HG03521 (cell line): ENCODE results near the gene UBE3D.
"Not testable (repeated sequence)": the region's sequence is repeated elsewhere in the genome, so short reads cannot be mapped to it uniquely, and the experiment has no call there.

Source experiments
- ATAC-seq: cut with Tn5 transposase; IDR thresholded peaks from one replicate; pipeline ENCODE4 v1.9.1; 2021; ENCODE audit warnings: mild to moderate bottlenecking, moderate library complexity; ENCODE audit not compliant: unreplicated experiment

UBE3D gene

GRCh38 chr6:82980086-82980485 is 85.6 kb downstream of the UBE3D start:
- no peak for ATAC-seq

GRCh38 chr6:82979657-82980056 is 86.0 kb downstream of the UBE3D start:
- ATAC-seq = no peak

GRCh38 chr6:82978362-82978945 is 87.2 kb downstream of the UBE3D start:
- ATAC-seq = no peak

- no peak for ATAC-seq
Observed at GRCh38 chr6:82976179-82976578, 89.5 kb downstream of the UBE3D start.

GRCh38 chr6:82971877-82972460 is 93.7 kb downstream of the UBE3D start:
- no peak for ATAC-seq

- no peak for ATAC-seq
Observed at GRCh38 chr6:82970839-82971238, 94.8 kb downstream of the UBE3D start.

GRCh38 chr6:82968708-82969107 is 96.9 kb downstream of the UBE3D start:
- ATAC-seq = no peak

GRCh38 chr6:82963191-82963925 is 102.3 kb downstream of the UBE3D start:
- no peak for ATAC-seq

- no peak for ATAC-seq
Observed at GRCh38 chr6:82959385-82959941, 106.2 kb downstream of the UBE3D start.

- no peak for ATAC-seq
Observed at GRCh38 chr6:82958551-82958950, 107.1 kb downstream of the UBE3D start.

- no peak for ATAC-seq
Observed at GRCh38 chr6:82957868-82958245, 107.8 kb downstream of the UBE3D start.

GRCh38 chr6:82957171-82957867 is 108.3 kb downstream of the UBE3D start:
- no peak for ATAC-seq

- no peak for ATAC-seq
Observed at GRCh38 chr6:82955841-82956240, 109.8 kb downstream of the UBE3D start.

- ATAC-seq = peak; percentile 78
Observed at GRCh38 chr6:82954937-82955577, 110.6 kb downstream of the UBE3D start.

GRCh38 chr6:82954356-82954755 is 111.3 kb downstream of the UBE3D start:
- ATAC-seq = no peak

- no peak for ATAC-seq
Observed at GRCh38 chr6:82953871-82954270, 111.8 kb downstream of the UBE3D start.

GRCh38 chr6:82951935-82952334 is 113.7 kb downstream of the UBE3D start:
- no peak for ATAC-seq

- ATAC-seq = no peak
Observed at GRCh38 chr6:82951389-82951788, 114.3 kb downstream of the UBE3D start.

GRCh38 chr6:82930915-82931314 is 134.7 kb downstream of the UBE3D start:
- not testable (repeated sequence) for ATAC-seq

GRCh38 chr6:82924799-82925535 is 140.7 kb downstream of the UBE3D start:
- no peak for ATAC-seq
